HG03575 (cell line): ENCODE measurements around the gene FBXW9.
A peak's percentile ranks its signal among the peaks of the same experiment; 100 is the strongest.
"Not testable (repeated sequence)": the region's sequence is repeated elsewhere in the genome, so short reads cannot be mapped to it uniquely, and the experiment has no call there.

Experiments used
- ATAC-seq: cut with Tn5 transposase; IDR thresholded peaks from one replicate; pipeline ENCODE4 v1.9.1; 2021; ENCODE audit not compliant: unreplicated experiment, insufficient number of reproducible peaks, low FRiP score; ENCODE audit errors: extremely low read depth

FBXW9 gene

DNA sequence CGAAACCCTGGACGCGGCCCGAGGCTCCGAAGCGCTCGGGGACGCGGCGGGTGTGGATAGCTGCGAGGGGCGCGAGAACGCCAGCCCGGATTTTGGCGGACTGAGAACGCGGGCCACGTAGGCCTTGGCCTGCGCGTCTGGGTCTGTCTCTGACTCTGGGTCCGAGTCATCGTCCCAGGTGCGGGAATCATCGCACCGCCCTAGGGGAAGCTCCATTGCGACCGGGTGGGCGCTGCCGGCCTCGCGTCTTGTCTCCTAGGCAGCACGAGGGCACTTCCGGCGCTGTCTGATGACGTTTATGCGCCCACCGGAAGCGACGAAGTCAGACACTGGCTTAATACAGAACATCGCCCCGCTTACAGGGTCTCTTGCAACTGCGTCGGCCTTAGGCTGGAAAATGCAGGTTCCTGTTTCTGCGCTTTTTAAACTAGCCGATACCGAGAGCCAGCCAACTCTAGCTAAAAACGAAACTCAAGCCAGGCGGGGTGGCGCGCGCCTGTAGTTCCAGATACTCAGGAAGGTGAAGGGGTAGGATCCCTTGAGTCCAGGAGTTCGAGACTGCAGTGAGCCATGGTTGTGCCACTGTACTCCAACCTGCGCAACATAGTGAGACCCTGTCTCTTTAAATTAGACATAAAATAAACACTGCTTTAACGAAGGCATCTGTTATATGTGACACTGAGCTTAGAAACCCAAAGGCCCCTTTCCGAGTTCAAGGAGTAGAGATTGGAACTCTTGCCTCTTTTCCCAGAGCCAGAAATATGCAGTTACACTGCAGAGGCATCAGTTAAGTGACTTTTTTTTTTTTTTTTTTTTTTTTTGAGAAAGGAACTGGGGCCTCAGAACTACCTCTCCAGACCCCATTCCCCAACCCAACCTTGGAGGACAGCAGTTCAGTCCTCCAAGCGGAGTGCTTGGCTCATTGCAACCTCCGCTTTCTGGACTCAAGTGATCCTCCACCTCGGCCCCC is at the start of gene FBXW9:
FBXW9 (minus strand) TSS at position 266 of the 970 bp plus-strand sequence; CDS start at position 216, 50 bp downstream.
- ATAC-seq, result no peak

DNA sequence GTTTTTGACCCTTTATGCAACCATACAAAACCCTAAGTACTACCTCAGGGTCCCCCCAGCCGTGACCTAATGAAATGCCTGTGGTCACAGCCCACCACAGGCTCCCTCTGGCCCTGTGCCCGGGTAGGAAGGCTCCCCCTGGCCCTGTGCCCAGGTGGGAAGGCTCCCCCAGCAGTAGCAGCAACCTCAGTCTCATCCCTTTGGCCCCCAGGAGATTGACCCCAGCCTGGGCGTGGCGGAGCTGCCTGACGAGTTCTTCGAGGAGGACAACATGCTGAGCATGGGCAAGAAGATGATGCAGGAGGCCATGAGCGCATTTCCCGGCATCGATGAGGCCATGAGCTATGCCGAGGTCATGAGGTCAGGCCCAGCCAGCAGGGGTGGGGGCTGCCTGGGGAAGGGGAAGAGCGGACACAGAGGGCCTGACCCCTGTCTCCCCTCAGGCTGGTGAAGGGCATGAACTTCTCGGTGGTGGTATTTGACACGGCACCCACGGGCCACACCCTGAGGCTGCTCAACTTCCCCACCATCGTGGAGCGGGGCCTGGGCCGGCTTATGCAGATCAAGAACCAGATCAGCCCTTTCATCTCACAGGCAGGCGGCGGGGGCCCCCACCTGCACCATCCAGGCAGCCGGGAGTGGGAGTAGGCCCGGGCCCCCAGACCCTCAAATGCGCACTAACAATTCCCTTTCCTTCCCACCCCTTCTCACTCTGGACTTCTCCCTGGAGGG is 48.9 kb upstream of the FBXW9 start:
- no peak for ATAC-seq

- no peak for ATAC-seq
Measured at GRCh38 chr19:12737835-12738351, 41.5 kb upstream of the FBXW9 start.

- ATAC-seq, result peak; percentile 31
Measured at GRCh38 chr19:12736995-12737834, 40.8 kb upstream of the FBXW9 start, which contains the start of gene GET3. GET3 (plus strand) TSS chr19:12737497; CDS start chr19:12737506, 9 bp downstream.

- no peak for ATAC-seq
Measured at GRCh38 chr19:12733369-12734214, 37.2 kb upstream of the FBXW9 start.

- ATAC-seq, result no peak
Measured at GRCh38 chr19:12731337-12731736, 34.9 kb upstream of the FBXW9 start.

GRCh38 chr19:12730064-12730463 is 33.6 kb upstream of the FBXW9 start:
- ATAC-seq, result no peak

- no peak for ATAC-seq
Measured at GRCh38 chr19:12727745-12728433, 31.5 kb upstream of the FBXW9 start.

DNA sequence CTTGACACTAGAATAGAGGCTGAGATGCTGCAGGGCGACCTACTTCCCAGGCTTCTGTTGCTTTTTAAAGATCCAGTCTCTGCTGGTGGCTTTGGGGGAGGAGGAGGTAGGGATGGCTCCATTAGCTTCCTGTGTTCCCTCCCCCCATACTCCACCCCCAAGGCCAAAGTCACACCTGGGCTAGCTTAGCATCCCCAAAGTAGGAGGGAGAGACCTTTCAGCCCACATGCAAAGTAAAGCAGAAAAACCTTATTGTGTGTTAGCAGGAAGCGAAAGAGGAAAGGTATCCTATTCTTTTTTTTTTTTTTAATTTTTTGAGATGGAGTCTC is 30.5 kb upstream of the FBXW9 start:
- ATAC-seq, result no peak

GRCh38 chr19:12725612-12726011 is 29.2 kb upstream of the FBXW9 start:
- not testable (repeated sequence) for ATAC-seq

- ATAC-seq, result no peak
Measured at GRCh38 chr19:12723641-12724426, 27.4 kb upstream of the FBXW9 start, which contains the start of gene TNPO2. TNPO2 (minus strand) TSS chr19:12723932; CDS start chr19:12720977, 2,955 bp downstream.

DNA sequence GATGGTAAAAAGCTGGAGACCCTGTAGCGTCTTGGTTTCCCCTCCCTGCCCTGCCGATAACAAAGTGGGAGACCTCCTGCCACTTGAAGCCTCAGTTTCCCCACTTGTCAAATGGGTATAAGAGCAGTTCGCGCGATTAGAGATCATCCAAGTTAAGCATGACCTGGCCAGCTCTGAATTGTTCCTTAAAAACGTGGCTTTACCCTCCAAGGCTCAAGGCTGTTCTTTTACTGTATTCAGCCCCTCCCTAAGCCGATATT is 26.9 kb upstream of the FBXW9 start:
- no peak for ATAC-seq

DNA sequence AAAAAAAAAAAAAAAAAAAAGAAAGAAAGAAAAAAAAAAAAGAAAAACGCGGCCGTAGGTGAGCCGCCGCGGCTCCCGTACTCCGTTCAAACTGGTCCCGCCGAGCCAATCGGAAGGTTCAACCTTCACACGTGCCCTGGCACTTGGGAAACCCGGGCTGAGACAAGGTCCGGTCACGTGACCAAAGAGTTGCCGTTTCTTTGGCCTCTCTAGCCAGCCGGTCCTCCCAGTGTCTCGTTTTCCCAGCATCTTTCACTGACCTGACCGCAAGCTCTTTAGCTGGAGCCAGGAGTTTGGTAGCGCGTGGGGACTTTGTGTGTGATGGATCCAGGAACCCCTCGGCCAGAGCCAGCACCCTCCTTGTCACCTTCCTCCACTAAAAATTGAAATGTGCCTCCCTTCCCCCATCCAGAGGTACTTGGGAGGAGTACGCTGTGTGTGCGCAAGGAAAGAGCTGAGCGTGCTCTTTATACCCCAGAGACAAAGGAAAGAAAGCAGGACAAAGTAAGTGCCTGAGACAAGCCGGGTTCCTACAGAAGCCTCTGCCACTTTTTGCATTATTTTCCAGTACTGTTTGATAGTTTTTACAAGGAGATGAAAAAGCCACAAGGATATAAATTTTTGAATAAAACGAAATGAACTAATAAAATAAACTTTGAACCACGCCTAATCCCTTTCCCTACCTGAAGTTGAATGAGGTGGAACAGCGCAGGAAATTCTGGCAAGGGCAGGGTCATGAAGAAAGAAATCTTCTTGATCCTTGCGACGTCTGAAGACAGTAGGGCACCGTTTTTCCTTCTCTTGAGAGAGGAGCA is 26.3 kb upstream of the FBXW9 start:
- ATAC-seq, result peak; percentile 60

GRCh38 chr19:12721656-12722565 is 25.5 kb upstream of the FBXW9 start:
- no peak for ATAC-seq
